Esophagus muscularis mucosa (tissue), 3 donors: ENCODE measurements around the gene CYTL1.

ENCODE experiments used
- CTCF ChIP-seq, 3 experiments: fragments of 200-600 bp in 2 of 3; fragments of 450-650 bp in 1 of 3; sonication (generic) in 2 of 3; IDR thresholded peaks; one replicate each; pipeline ENCODE4 v1.5.1; 2017 to 2019; ENCODE audit warnings: antibody characterized with exemption in 3 of 3, mild to moderate bottlenecking in 2 of 3, moderate library complexity in 1 of 3
- POLR2A ChIP-seq: fragments of 450-650 bp; IDR thresholded peaks from one replicate; pipeline ENCODE4 v1.6.1; 2017; ENCODE audit warnings: antibody characterized with exemption, moderate library complexity, mild to moderate bottlenecking, low read depth

DNA sequence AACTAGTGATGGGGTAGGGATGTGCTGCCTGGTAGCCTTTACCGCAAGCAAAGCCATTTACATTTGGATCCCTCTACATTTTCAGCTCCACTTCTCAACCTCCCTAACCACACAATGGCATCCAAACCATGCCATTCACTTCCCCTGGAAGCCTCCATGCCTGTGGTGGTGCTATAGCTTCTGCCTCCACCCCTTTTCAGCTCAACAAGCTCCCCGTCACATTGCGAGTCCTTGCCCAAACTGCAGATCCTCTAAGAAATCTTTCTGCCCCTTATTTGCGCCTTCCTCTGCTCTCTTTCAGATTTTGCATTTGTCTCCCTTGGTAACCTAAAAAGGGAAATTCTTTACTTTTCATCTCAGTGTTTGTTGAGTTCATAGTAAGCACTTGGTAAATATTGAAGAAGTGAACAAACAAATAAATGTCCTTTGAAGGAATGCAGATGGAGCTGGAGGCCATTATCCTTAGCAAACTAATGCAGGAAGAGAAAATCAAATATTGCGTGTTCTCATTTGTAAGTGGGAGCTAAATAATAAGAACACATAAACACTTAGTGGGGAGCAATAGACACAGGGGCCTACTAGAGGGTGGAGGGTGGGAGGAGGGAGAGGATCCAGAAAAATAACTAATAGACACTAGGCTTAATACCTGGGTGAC lies 6.9 kb downstream of the CYTL1 start:
- no peak for TF ChIP-seq POLR2A
- no peak for TF ChIP-seq CTCF (IDR thresholded peaks at IDR 0.05)
